SK-N-DZ (cell line): ENCODE data around the gene RAPGEFL1.
"Not testable (repeated sequence)": the region's sequence is repeated elsewhere in the genome, so short reads cannot be mapped to it uniquely, and the experiment has no call there.

Experiments used
- DNase-seq: peaks from one replicate; pipeline ENCODE4 v3.0.0-alpha.2; 2015; ENCODE audit warnings: low spot score

RAPGEFL1 gene

DNA sequence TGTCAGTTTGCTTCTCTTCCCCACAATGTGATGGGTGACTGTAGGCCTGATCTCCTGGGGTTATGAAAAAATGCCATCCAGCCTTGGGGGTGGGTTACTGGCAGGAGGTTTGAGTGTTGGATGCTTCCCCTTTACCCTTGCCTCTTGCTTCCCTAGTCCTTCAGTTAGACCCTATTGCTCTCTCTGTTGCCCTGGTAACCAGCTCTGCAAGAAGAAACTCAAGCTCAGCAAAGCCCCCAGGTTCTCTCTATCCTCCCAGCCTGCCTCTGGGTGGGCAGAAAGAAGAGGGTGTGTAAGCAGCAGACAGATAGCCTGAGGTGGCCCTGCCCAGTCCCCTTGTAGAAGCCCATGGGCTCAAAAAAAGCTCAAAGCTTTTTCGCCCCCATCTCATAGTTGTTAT, 2.8 kb upstream of the RAPGEFL1 start:
- DNase-seq, result no peak

DNA sequence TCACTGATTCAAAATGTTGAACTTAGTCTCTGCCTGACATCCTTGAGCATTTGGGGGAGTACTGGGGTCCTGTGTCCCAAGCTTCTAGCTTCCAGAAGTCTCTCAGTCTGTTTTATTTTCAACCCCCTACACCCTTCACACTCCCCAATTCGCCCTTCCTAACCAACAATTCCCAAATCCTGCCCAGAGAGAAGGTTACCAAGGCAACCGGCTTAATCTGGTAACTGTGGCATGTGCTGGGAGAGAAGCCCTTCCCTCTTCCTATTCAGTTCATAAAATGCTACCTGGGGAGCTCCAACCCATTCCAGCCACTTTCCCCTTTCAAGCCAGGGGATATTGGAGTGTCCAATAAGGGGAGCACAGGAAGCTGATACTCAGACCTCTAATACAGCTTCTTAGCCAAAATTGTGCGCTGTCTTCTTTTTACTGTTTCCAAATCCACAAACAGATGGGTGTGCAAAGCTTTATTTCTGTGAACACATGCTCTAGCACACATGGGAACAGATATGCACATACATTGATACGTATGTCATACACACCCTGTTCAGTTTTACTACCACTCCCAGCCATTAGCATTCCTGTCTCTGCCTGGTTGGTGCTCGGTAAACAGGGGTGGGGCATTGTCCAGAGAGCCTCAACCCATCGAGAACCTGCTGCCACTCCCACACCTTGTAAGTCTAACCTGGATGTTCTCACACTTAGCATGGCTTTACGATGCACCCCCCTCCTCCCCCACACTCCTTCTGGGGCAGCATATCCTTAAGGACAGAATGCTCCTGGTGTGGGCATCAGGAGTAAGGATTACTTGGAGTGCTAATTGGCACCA, 1.1 kb upstream of the RAPGEFL1 start:
- no peak for DNase-seq

DNA sequence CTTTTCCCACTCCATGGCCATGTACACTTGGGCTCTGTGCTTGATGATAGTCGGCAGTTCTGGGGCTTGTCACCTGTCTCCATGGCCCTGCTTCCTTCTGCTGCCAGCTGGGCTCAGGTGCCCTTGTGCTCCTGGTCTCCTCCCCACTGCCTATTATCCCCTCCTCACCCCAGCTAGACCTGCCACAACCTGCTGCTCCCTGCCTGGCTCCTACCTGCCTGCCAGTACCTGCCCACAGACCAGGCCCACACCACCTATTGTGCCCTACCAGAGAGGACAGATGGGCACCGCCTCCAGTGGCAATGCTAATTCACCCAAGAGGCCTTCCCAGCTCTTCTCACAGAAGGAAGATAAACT, 538 bp upstream of the RAPGEFL1 start:
- DNase-seq, result no peak

DNA sequence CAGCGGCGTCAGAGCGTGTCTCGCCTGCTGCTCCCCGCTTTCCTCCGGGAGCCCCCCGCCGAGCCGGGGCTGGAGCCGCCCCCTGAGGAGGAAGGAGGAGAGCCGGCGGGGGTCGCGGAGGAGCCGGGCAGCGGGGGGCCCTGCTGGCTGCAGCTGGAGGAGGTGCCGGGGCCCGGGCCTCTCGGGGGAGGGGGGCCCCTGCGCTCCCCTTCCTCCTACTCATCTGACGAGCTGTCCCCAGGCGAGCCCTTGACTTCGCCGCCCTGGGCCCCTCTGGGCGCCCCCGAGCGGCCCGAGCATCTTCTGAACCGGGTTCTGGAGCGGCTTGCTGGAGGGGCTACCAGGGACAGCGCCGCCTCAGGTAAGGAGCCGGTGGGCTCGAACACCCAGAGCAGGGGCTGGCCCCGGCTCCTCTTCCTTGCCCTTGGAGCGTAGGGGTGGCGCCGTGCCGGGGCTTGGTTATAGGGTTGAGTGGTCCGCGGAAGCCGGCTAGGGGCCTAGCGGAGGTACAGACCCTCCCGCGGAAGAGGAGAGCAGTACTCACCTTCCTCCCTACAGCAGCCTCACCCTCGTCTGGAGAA, 841 bp downstream of the RAPGEFL1 start:
- no peak for DNase-seq

DNA sequence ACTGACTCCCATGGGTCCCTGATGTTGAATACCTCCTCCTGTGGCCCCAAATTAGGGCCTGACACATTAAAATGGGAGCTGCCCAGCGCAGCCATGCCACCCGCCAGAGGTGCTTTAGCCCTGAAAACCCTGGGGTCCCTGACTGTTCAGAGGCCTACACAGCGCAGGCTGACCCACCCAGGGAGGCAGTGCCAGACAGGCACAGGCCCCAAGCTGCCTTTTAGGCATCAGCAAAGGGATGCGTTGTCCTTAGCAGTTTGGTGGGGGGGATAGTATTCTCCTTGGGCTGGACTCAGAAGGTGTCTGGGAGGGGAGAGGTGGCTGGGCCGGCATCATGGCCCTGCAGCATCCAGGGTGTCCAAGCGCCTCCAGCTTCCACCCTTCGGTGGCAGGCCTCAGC, 1.4 kb downstream of the RAPGEFL1 start:
- no peak for DNase-seq

DNA sequence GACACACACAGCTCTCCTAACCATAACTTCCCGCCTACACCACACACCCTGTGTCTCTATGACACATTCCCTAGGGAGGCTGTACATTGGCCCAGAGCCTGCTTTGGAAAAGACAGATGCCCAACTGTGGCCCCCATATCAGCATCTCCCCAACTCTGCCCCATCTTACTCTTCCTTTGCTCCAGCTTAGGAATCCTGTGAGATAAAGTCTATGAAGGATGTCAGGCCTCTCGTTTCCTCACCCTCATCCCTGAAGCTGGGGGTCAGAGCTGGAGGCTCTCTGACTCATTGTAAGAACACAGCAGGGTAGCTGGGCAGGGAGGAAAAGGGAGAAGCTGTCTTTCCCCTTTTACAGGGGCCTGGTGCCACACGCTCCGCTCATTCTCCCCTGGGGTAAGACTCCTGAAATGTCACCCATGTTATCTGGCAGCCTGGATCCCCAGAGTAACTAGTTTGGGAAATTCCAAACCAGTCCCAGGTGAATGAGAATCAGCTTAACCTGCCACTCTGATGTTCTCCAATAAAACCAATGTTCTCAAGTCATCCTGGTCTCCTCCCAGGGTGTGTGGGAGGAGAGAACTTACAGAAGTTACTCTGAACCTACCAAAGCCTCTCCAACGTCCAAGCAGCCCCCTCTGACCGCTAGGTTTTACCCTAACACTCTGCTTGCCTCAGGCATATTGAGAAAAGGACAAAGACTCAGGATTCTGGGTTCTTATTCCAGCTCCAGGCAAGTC, 2.8 kb downstream of the RAPGEFL1 start:
- DNase-seq, result no peak

DNA sequence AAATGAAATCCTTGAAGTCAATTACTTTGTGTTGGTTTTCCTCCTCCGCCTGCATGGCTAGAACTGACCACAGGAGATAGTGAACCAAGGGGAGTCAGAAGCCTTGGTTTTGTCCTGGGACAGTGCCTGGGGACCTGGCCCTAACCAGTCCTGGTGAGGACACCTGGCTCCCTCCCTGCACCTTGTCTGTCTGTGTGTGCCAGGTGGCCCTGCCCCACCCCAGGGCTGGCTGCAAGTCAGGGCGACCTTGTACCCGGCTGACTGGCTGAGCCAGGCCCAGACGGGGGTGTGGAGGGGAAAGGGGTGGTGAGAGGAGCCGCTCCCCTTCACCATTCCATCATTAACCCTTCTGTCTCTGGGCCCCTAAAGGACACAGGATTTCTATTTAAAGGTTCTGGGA, 3.4 kb downstream of the RAPGEFL1 start:
- no peak for DNase-seq

DNA sequence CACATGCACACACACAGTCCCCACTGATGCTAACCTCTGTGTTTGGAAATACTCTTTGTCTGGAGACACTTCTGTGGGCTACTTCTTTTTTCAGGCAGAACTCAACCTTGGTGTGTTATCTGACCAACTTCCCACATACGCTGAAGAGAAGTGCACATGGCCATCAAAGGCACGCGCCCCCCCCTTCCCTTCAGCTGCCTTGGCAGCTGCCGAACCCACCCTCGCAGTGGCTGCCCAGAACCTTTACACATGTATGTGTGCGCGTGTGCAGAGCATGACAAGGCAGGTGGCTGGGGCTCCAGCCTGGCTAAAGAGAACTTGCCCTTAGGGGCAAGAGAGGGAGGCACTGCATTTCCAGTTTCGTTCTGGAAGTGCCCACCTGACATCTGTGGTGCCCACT, 3.9 kb downstream of the RAPGEFL1 start:
- no peak for DNase-seq

DNA sequence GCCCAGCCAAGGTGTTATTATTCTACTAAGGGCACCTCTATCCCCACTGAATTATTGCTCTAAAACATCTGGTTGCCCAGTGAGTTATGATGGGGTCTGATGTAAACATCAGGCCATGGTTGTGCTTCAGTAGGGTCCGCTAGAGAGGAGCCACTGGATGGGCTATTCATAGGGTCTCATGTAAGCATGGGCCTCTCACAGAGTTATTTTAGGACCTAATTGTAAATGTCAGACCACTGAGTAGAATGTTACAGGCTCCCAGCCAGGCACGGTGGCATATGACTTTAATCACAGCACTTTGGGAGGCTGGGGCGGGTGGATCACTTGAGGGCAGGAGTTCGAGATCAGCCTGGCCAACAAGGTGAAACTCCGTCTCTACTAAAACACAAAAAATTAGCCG, 5.3 kb downstream of the RAPGEFL1 start:
- DNase-seq, result no peak

DNA sequence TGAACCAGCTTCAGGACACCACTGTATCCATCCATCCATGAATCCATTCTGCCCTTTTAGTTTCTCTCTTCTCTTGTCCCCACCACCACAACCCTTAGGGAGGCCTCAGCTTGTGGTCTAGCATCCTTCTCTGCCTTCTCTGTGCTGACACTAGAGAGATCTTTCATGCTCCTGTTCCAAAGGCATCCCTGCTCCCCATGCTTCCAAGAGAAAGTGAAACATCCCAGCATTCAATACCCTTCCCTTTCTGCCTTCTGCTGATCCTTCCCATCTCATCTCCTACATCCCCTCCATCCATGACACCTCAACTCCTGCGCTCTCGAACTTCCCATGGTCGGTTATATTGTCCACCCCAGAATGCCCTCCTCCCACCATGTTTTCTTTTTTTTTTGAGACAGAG, 10.0 kb downstream of the RAPGEFL1 start:
- DNase-seq, result no peak

DNA sequence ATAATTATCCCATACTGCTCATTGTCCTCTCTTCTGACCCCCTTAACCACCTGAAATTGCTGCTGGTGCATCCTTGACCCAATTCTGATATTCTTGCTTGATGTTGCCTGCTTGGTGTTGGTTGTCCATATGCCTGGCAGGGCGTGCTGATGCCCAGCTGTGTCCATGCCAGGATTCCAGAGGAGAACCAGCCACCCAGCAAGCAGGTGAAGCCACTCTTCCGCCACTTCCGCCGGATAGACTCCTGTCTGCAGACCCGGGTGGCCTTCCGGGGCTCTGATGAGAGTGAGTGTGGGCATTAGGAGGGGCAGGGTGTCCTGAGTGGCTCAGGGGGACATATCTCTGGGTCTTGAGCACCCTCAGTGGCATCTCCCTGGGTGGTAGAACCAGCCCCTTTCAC, 11.4 kb downstream of the RAPGEFL1 start:
- DNase-seq, result no peak

DNA sequence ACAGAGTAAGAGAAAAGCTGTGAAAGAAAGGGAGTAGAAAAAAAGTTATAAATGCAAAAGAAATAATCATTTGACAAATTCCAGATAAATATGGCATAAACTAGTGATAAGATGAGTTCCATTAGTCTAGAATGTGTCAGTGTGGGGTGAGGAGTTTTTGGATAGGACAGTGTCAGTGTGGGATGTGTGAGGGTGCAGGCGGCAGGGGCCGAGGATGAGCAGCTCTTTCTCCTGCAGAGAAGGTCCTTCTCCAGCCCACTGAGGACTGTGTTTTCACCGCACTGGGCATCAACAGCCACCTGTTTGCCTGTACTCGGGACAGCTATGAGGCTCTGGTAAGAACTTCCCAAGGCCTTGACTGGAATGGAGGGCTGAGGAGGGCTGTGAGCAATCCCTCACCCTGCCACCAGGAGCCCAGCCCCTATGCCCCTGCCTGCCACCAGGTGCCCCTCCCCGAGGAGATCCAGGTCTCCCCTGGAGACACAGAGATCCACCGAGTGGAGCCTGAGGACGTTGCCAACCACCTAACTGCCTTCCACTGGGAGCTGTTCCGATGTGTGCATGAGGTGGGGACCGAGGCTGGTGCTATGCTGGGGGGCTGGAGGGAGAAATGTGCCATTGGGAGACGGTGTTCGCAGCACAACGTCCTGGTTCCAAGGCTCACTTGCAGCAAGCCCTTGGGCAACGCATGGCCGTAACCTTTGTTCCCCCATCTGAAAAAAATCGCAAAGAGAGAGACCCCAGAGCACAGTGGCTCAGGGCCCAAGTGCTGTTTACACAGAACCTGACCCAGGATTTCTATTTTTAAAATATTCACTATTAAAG, 13.1 kb downstream of the RAPGEFL1 start:
- peak; percentile 60 for DNase-seq

DNA sequence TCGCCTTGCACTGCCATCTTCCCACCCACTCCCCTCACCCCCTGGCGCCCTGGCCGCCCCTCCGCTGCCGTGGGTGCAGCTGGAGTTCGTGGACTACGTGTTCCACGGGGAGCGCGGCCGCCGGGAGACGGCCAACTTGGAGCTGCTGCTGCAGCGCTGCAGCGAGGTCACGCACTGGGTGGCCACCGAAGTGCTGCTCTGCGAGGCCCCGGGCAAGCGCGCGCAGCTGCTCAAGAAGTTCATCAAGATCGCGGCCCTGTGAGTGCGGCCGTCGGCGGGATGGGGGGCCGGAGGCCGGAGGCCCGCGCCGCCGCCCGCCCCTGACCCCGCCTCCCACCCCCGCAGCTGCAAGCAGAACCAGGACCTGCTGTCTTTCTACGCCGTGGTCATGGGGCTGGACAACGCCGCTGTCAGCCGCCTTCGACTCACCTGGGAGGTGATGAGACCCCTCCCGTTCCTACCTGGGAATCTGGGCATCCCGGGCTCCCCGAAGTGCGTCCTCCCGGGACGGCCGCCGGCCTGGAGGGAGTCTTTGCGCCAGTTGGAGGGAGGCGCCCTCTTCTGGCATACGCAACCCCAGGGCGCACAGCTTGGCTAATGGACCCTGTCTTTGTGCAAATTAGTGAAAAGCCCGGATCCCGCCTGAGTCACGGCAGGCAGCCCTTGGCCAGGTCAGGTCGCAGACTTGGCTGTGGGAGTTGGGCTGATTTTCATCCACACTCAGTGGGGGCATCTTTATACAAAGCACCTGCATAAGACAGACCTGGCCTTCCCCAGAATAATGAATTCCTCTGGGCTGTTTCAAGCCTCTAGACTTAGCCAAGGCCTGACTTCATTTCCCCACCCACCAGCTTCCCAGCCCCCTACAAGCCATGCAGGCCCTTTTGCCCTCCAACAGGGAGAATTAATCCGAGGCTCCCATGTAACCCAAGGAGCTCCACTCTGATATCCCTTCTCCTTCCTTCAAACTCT, 14.3 kb downstream of the RAPGEFL1 start:
- DNase-seq, result peak; percentile 76

DNA sequence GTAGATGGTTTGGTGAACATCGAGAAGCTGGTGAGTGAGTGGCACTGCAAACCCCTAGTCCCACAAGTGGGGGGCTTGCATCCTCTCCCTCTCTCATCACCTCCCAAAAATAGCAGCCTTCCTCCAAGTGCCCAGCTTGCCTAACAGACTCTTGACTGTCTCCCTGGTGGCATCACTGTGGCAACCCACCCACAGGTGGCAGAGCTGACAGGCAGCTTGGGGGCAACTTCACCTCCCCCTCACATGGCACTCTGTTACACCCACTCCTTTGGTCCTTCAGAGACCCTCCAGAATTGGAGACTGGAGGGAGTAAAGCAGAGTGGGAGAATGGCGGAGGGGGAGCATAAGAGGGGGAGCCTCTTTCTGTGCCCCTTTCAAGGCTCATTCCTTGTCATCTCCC, 15.7 kb downstream of the RAPGEFL1 start:
- no peak for DNase-seq

DNA sequence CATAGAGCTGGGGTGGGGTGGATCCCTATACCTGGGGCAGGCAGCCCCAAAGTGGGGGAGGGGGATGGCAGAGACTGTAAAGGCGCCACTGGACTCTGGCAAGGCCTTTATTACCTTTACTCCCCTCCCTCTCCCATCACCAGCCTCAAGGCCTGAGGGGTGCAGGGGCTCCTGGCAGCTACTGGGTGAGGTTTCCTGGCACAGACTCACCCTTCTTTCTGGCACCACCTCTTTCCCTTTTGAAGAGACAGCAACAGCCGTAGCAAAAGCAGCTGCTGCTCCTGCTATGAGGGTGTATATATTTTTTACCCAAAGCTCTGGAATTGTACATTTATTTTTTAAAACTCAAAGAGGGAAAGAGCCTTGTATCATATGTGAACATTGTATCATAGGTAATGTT, 17.6 kb downstream of the RAPGEFL1 start:
- no peak for DNase-seq

DNA sequence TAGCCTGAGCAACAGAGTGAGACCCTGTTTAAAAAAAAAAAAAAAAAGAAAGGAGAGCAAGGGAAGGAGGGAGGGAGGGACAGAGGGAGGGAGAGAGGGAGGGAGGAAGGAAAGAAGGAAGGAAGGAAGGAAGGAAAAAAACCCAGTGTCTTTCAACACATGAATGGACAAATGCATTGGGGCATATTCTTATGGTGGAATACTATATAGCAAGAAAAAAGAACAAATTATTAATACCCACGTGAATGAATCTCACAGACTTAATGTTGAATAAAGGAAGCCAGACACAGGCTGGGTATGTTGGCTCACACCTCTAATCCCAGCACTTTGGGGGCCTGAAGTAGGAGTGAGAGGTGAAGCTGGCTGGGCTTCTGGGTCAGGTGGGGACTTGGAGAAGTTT, 20.3 kb downstream of the RAPGEFL1 start:
- DNase-seq, result no peak

DNA sequence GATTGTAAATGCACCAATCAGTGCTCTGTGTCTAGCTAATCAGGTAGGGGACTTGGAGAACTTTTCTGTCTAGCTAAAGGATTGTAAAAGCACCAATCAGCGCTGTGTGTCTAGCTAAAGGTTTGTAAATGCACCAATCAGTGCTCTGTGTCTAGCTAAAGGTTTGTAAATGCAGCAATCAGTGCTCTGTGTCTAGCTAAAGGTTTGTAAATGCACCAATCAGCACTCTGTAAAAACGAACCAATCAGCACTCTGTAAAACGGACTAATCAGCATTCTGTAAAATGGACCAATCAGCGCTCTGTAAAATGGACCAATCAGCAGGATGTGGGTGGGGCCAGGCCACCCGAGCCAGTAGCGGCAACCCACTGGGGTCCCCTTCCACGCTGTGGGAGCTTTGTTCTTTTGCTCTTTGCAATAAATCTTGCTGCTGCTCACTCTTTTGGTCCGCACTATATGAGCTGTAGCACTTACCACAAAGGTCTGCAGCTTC, 20.7 kb downstream of the RAPGEFL1 start:
- DNase-seq, result not testable (repeated sequence)

DNA sequence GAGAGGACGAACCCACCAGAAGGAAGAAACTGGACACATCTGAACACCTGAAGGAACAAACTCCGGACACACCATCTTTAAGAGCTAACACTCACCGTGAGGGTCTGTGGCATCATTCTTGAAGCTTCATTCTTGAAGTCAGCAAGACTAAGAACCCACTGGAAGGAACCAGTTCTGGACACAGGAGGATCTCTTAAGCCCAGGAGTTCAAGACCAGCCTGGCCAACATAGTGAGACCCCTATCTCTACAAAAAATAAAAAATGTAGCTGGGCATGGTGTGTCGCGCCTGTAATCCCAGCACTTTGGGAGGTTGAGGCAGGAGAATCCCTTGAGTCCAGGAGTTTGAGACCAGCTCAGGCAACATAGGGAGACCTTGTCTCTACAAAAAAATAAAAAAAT, 21.3 kb downstream of the RAPGEFL1 start:
- no peak for DNase-seq

DNA sequence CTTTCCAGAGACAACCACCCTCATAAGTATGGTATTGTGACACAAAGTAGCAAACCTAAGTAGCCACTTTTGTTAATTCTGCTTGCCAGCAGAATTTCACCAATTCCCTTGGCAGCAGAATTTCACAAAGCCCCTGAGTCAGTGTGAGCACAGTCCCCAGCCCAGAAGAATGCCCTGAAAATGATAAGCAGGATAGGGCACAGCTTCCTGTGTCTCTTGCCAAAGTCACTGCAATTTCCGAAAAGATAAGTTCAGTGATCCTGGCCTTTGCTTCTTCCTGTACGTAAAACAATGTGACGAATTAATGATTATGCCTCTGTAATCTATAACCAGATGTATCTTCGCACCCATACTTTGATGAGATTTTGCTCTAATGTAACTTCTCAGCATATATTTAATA, 25.9 kb downstream of the RAPGEFL1 start:
- DNase-seq, result no peak

DNA sequence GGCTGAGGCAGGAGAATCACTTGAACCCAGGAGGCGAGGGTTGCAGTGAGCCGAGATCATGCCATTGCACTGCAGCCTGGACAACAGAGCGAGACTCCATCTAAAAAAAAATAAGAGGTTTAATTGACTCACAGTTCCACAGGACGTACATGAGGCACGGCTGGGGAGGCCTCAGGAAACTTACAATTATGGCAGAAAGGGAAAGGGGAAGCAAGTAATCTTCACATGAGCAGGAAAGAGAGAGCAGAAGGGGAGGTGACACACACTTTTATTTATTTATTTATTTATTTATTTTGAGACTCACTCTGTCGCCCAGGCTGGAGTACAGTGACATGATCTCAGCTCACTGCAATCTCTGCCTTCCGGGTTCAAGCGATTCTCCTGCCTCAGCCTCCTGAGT, 28.9 kb downstream of the RAPGEFL1 start:
- not testable (repeated sequence) for DNase-seq
